Gastroesophageal sphincter (tissue), 3 donors: Measurements from ENCODE around the gene PRKCZ.

Source experiments
- POLR2AphosphoS5 ChIP-seq: sonication (generic); formaldehyde crosslinking; IDR thresholded peaks from one replicate; pipeline ENCODE4 v1.6.1; 2017; ENCODE audit warnings: antibody characterized with exemption
- TF ChIP-seq, protein P1 (sequence below), 4 experiments: fragments of 200-600 bp in 2 of 4; fragments of 450-650 bp in 2 of 4; sonication (generic) in 1 of 4; IDR thresholded peaks; one replicate each; pipeline ENCODE4 v1.5.1; 2017 to 2019; ENCODE audit warnings: antibody characterized with exemption in 4 of 4, mild to moderate bottlenecking in 2 of 4, moderate library complexity in 2 of 4

- no peak for TF ChIP-seq POLR2AphosphoS5
- TF ChIP-seq, protein P1, sequence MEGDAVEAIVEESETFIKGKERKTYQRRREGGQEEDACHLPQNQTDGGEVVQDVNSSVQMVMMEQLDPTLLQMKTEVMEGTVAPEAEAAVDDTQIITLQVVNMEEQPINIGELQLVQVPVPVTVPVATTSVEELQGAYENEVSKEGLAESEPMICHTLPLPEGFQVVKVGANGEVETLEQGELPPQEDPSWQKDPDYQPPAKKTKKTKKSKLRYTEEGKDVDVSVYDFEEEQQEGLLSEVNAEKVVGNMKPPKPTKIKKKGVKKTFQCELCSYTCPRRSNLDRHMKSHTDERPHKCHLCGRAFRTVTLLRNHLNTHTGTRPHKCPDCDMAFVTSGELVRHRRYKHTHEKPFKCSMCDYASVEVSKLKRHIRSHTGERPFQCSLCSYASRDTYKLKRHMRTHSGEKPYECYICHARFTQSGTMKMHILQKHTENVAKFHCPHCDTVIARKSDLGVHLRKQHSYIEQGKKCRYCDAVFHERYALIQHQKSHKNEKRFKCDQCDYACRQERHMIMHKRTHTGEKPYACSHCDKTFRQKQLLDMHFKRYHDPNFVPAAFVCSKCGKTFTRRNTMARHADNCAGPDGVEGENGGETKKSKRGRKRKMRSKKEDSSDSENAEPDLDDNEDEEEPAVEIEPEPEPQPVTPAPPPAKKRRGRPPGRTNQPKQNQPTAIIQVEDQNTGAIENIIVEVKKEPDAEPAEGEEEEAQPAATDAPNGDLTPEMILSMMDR (IDR thresholded peaks at IDR 0.05) = no peak
Observed at GRCh38 chr1:2197707-2198165, 147.5 kb downstream of the PRKCZ start.
